ENCODE results near the gene HSPA8. TPM values are rescaled to one million over a fixed set of nuclear protein-coding genes. Genes with fewer than 3 reads are reported as not detected.

HSPA8 gene
- total RNA-seq, 1 donor: 2,226 TPM

DNA sequence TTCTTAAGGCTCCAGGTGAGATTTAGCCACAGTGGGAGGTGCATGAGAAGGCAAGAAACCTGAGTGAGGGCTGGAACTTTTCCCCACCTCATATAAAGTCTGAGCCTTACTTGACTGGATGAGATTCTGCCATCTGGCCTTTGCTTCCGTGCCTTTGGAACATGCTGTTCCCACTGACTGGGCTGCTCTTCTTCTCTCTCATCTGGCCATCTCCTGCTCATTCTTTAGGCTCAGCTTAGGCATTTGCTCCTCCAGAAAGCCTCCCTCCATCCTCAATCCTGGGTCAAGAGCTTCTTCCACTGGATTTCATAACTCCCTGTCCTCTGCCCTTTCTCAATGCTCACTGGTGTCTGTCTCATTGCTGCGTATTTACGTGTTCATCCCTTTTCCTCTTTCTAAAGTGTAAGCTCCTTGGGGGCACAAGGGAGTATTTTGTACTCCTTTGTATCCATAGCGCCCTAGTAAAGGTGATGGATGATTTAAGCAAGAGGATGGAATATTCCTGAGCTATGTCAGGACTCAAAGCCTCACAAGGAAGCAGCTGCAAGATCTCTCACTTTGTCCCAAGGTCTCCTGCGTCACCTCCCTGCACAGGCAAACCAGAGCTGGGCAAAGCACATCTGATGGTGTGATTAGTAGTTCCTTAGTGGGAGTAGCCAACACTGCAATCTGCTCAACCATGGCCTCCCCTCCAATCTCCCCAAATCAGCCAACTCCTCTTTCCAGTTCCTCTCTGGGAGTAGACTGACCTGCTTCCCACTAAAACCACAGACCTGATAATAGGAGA lies 15.3 kb downstream of the HSPA8 start:
- Histone ChIP-seq H4K20me1 (ENCODE audit: insufficient read depth, low read length) (no peaks in the 10 kb centered on the region), H3K79me2 (ENCODE audit: insufficient read depth, low read length) (no peaks in the 10 kb centered on the region), H2AFZ (ENCODE audit: low read length) (no peak overlapping the region), H3K4me1 (ENCODE audit: insufficient read depth, low read length) (no peaks in the 10 kb centered on the region), H3K4me3 (ENCODE audit: insufficient read depth, low read length) (no peak overlapping the region), H3K9me3 (ENCODE audit: low read depth, low read length) (no peaks in the 10 kb centered on the region), H3K4me2 (ENCODE audit: insufficient read depth, low read length) (no peak overlapping the region), H3K36me3 (ENCODE audit: insufficient read depth, low read length) (no peaks in the 10 kb centered on the region), H3K27ac (ENCODE audit: low read depth, low read length) (no peak overlapping the region), H3K27me3 (ENCODE audit: insufficient read depth, low read length) (no peaks in the 10 kb centered on the region)
- TF ChIP-seq, protein P1, sequence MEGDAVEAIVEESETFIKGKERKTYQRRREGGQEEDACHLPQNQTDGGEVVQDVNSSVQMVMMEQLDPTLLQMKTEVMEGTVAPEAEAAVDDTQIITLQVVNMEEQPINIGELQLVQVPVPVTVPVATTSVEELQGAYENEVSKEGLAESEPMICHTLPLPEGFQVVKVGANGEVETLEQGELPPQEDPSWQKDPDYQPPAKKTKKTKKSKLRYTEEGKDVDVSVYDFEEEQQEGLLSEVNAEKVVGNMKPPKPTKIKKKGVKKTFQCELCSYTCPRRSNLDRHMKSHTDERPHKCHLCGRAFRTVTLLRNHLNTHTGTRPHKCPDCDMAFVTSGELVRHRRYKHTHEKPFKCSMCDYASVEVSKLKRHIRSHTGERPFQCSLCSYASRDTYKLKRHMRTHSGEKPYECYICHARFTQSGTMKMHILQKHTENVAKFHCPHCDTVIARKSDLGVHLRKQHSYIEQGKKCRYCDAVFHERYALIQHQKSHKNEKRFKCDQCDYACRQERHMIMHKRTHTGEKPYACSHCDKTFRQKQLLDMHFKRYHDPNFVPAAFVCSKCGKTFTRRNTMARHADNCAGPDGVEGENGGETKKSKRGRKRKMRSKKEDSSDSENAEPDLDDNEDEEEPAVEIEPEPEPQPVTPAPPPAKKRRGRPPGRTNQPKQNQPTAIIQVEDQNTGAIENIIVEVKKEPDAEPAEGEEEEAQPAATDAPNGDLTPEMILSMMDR (IDR thresholded peaks at IDR 0.05; ENCODE audit: extremely low read depth, low read depth, low read length): no peak
- no peak for DNase-seq (ENCODE audit: insufficient read length, low spot score, missing footprints)

DNA sequence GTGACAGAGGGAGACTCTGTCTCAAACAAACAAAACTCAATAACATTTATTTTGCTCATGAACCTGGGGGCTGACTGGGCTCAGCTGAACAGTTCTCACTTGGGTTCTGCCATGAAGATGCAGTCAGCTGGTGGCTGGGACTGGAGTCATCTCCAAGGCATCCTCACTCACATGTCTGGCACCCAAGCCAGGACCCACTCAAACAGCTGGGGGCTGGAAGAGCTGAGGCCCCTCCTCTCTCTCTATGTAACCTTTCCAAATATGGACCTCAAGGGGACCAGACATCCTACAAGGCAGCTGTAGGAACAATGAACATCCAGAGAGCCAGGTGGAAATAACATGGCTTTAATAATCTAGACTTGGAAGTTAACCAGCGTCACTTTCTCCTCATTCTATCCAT lies 16.8 kb downstream of the HSPA8 start:
- no peaks in the 10 kb centered on the region for H3K9me3 ChIP-seq (ENCODE audit: low read depth, low read length)
- H3K27ac ChIP-seq (ENCODE audit: low read depth, low read length): no peak overlapping the region
- no peaks in the 10 kb centered on the region for H3K4me1 ChIP-seq (ENCODE audit: insufficient read depth, low read length)
- no peaks in the 10 kb centered on the region for H3K36me3 ChIP-seq (ENCODE audit: insufficient read depth, low read length)
- H4K20me1 ChIP-seq (ENCODE audit: insufficient read depth, low read length): no peaks in the 10 kb centered on the region
- no peak overlapping the region for H2AFZ ChIP-seq (ENCODE audit: low read length)
- no peaks in the 10 kb centered on the region for H3K79me2 ChIP-seq (ENCODE audit: insufficient read depth, low read length)
- no peak overlapping the region for H3K4me2 ChIP-seq (ENCODE audit: insufficient read depth, low read length)
- H3K27me3 ChIP-seq (ENCODE audit: insufficient read depth, low read length): no peaks in the 10 kb centered on the region
- H3K4me3 ChIP-seq (ENCODE audit: insufficient read depth, low read length): no peak overlapping the region
- peak; percentile 53 for DNase-seq (ENCODE audit: insufficient read length, low spot score, missing footprints)
- TF ChIP-seq, protein P1 (IDR thresholded peaks at IDR 0.05; ENCODE audit: extremely low read depth, low read depth, low read length): no peak

DNA sequence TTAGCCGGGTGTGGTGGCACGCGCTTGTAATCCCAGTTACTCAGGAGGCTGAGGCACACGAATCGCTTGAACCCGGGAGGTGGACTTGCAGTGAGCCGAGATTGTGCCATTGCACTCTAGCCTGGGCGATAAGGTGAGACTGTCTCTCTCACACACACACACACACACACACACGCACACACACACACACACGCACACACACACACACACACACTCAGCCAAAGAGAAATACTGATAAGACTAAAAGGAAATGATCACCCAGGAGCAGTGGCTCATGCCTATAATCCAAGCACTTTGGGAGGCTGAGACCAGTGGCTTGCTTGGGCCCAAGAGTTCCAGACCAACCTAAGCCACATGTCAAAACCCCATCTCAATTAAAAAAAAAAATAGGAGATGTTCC lies 20.8 kb downstream of the HSPA8 start:
- TF ChIP-seq, protein P1 (IDR thresholded peaks at IDR 0.05; ENCODE audit: extremely low read depth, low read depth, low read length): no peak
- H3K27ac ChIP-seq (ENCODE audit: low read depth, low read length): no peak overlapping the region
- no peak overlapping the region for H3K4me2 ChIP-seq (ENCODE audit: insufficient read depth, low read length)

DNA sequence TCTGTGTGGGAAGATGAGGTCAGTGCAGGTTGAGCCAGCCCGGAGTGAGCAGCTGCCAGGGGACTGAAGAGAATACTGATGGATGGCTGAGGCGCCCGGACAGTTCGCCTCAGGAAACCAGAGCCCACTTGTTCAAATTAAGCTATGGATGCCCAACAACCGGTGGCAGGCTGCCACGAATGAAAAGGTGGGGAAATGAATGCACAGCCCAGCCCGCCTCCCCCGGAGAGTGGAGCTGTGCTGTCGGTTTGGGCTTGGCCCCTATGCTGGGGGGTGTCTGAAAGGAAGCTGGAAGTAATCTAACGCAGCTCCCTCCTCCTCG lies 21.9 kb downstream of the HSPA8 start:
- no peaks in the 10 kb centered on the region for H3K27me3 ChIP-seq (ENCODE audit: insufficient read depth, low read length)
- no peaks in the 10 kb centered on the region for H3K36me3 ChIP-seq (ENCODE audit: insufficient read depth, low read length)
- no peak overlapping the region for H2AFZ ChIP-seq (ENCODE audit: low read length)
- H3K9me3 ChIP-seq (ENCODE audit: low read depth, low read length): no peaks in the 10 kb centered on the region
- H3K4me1 ChIP-seq (ENCODE audit: insufficient read depth, low read length): no peaks in the 10 kb centered on the region
- DNase-seq (ENCODE audit: insufficient read length, low spot score, missing footprints): no peak
- TF ChIP-seq, protein P1 (IDR thresholded peaks at IDR 0.05; ENCODE audit: extremely low read depth, low read depth, low read length): no peak
- no peak overlapping the region for H3K4me3 ChIP-seq (ENCODE audit: insufficient read depth, low read length)
- no peak overlapping the region for H3K4me2 ChIP-seq (ENCODE audit: insufficient read depth, low read length)
- no peaks in the 10 kb centered on the region for H3K79me2 ChIP-seq (ENCODE audit: insufficient read depth, low read length)
- no peaks in the 10 kb centered on the region for H4K20me1 ChIP-seq (ENCODE audit: insufficient read depth, low read length)
- H3K27ac ChIP-seq (ENCODE audit: low read depth, low read length): no peak overlapping the region

More for the DNA sequence above, 20.8 kb downstream of the HSPA8 start:
- Histone ChIP-seq H3K27me3 (ENCODE audit: insufficient read depth, low read length) (no peaks in the 10 kb centered on the region), H3K79me2 (ENCODE audit: insufficient read depth, low read length) (no peaks in the 10 kb centered on the region), H3K4me1 (ENCODE audit: insufficient read depth, low read length) (no peaks in the 10 kb centered on the region), H4K20me1 (ENCODE audit: insufficient read depth, low read length) (no peaks in the 10 kb centered on the region), H3K4me3 (ENCODE audit: insufficient read depth, low read length) (no peak overlapping the region), H3K36me3 (ENCODE audit: insufficient read depth, low read length) (no peaks in the 10 kb centered on the region), H2AFZ (ENCODE audit: low read length) (no peak overlapping the region), H3K9me3 (ENCODE audit: low read depth, low read length) (no peaks in the 10 kb centered on the region)
- no peak for DNase-seq (ENCODE audit: insufficient read length, low spot score, missing footprints)
